Right lobe of liver (tissue), 6 donors: Measurements from ENCODE around the gene YEATS4. TPM values are rescaled to one million over a fixed set of nuclear protein-coding genes. Genes with fewer than 3 reads are reported as not detected.
"Not testable (repeated sequence)": the region's sequence is repeated elsewhere in the genome, so short reads cannot be mapped to it uniquely, and the experiment has no call there.

Source experiments
- ATAC-seq, 4 donors: fragments of 200-7000 bp; cut with Tn5 transposase; one replicate each; pipeline ENCODE4 v1.9.1; 2020; ENCODE audit warnings: mild to moderate bottlenecking in 4 of 4, moderate library complexity in 4 of 4
- DNase-seq, 3 donors: peaks; one replicate each; pipeline ENCODE4 v3.0.0-alpha.2; 2020
- H3K27ac ChIP-seq, 3 donors: fragments of 200-600 bp; one replicate each; pipeline ENCODE4 v1.8.0; 2022
- H3K27me3 ChIP-seq, 2 donors: fragments of 200-600 bp; one replicate each; pipeline ENCODE4 v1.8.0; 2022
- H3K36me3 ChIP-seq, 4 donors: fragments of 200-600 bp; sonication (generic) in 1 of 4; one replicate each; pipeline versions ENCODE4 v1.5.1 to v1.8.0; 2017 to 2022; ENCODE audit warnings: control low read depth in 1 of 4
- H3K4me1 ChIP-seq, 4 donors: fragments of 200-600 bp; sonication (generic) in 1 of 4; one replicate each; pipeline versions ENCODE4 v1.5.1 to v1.8.0; 2017 to 2022; ENCODE audit warnings: control low read depth in 1 of 4
- H3K4me3 ChIP-seq, 3 donors: fragments of 200-600 bp; one replicate each; pipeline ENCODE4 v1.8.0; 2022
- H3K9me3 ChIP-seq, 4 donors: fragments of 200-600 bp; sonication (generic) in 1 of 4; one replicate each; pipeline versions ENCODE4 v1.5.1 to v1.8.0; 2017 to 2022; ENCODE audit warnings: control low read depth in 1 of 4
- CTCF ChIP-seq, 4 donors: fragments of 200-600 bp in 3 of 4; fragments of 450-650 bp in 1 of 4; IDR thresholded peaks; one replicate each; pipeline versions ENCODE4 v1.5.1 to v1.8.0; 2016 to 2022; ENCODE audit warnings: antibody characterized with exemption in 4 of 4, mild to moderate bottlenecking in 2 of 4
- POLR2A ChIP-seq: fragments of 450-650 bp; IDR thresholded peaks from one replicate; pipeline ENCODE4 v1.6.1; 2017; ENCODE audit warnings: antibody characterized with exemption, mild to moderate bottlenecking
- WGBS: methylation state at CpG from one replicate; pipeline ENCODE4 v1.1.6; 2018; ENCODE audit warnings: low coverage, low lambda C conversion rate; ENCODE audit not compliant: insufficient coverage; ENCODE audit errors: missing lambda C conversion rate; 5-methylcytosine and 5-hydroxymethylcytosine counted together
- intact Hi-C, 2 donors: fragments of 100-400 bp; cut with DNase I; formaldehyde crosslinking; loops; one replicate each; pipeline versions ENCODE4 v1.11.2 to v1.14.1; 2022
- long read RNA-seq: library from polyadenylated mRNA; unstranded; transcript quantifications from one replicate; pipeline ENCODE4 v2.0.0, GENCODE V29; 2019
- total RNA-seq, 6 experiments: library from RNA; depleted of rRNA in 2 of 6; stranded (reverse); fragments of >200 nt in 2 of 6; fragmentation: NEBNext Ultra II Directional in 3 of 6; extraction: Animal tissue kit (Norgen Biotek cat#: 25700) in 3 of 6; gene quantifications; one replicate each; pipeline versions ENCODE4 v1.1.0 to v1.2.4, GENCODE V29; 2016 to 2023
- donor health status: DM: no; HTN: yes; CAD: no.
- donor health status: DM: no; HTN: no; CAD: no.
- donor health status: DM: no; HTN: no; CAD: no.
- donor health status: DM: no; HTN: yes; CAD: no.
- donor health status: DM: no; HTN: yes; CAD: no.

YEATS4 gene
- total RNA-seq, result 10 to 100 TPM in 2 of 6 experiments, 1 to 10 TPM in 4; 2.9 to 17.3 (median 5.8) TPM
- long read RNA-seq, transcript YEATS4-201 (7 exons, 1,434 nt), result major isoform, 5 of 6 reads
- long read RNA-seq, partial matches to known transcripts, result 0 of 6 reads
- long read RNA-seq, other reads (novel, unspliced or antisense), result 0 of 6 reads

- peak in 1 of 4 donors; percentile 5 for TF ChIP-seq CTCF (IDR thresholded peaks at IDR 0.05)
- TF ChIP-seq POLR2A, result peak; percentile 82
- ATAC-seq, result peak; percentile 88 to 94 (median 93)
- Histone ChIP-seq H3K9me3 (no peaks in the 10 kb centered on the region), H3K36me3 (no peaks in the 10 kb centered on the region), H3K27ac (peak within 1 kb of the TSS; percentile 93 to 96 (median 96)), H3K27me3 (no peaks in the 10 kb centered on the region), H3K4me3 (peak within 1 kb of the TSS; percentile 73 to 89 (median 85)), H3K4me1 (peaks cover 0 to 19% (median 0%) of the 10 kb centered on the region in 4 donors)
- DNase-seq, result peak; percentile 89 to 93 (median 91)
- WGBS, result under 1% methylated on average over 40 of the region's 70 CpGs
- intact Hi-C loops, result loop anchor here in 1 of 2 donors (10.0 kb wide), 1 partner anchor 65 kb away; no protein-coding TSS in a partner anchor
Measured at GRCh38 chr12:69359531-69360347, at the start of gene YEATS4. Gene YEATS4 (plus strand): TSS chr12:69359743. CDS start chr12:69359973, 230 bp downstream.

GRCh38 chr12:69313209-69313608, 46.3 kb upstream of the YEATS4 start:
- Histone ChIP-seq H3K9me3 (no peaks in the 10 kb centered on the region), H3K27ac (no peak overlapping the region), H3K27me3 (no peaks in the 10 kb centered on the region), H3K4me3 (no peak overlapping the region), H3K4me1 (peaks cover 0 to 11% (median 0%) of the 10 kb centered on the region in 4 donors), H3K36me3 (no peaks in the 10 kb centered on the region)
- WGBS, result 98% methylated on average over 3 of the region's 3 CpGs
- DNase-seq (no peak), ATAC-seq (no peak)
- intact Hi-C loops, result no loop called here
- no peak for TF ChIP-seq POLR2A
- no peak for TF ChIP-seq CTCF (IDR thresholded peaks at IDR 0.05)

GRCh38 chr12:69316784-69317183, 42.8 kb upstream of the YEATS4 start:
- H3K27ac ChIP-seq, DNase-seq, ATAC-seq, H3K9me3 ChIP-seq, H3K36me3 ChIP-seq, H3K27me3 ChIP-seq, H3K4me3 ChIP-seq, intact Hi-C loops: not testable (repeated sequence)
- H3K4me1 ChIP-seq, result peaks cover 0 to 16% (median 2%) of the 10 kb centered on the region in 4 donors

GRCh38 chr12:69317233-69317632, 42.3 kb upstream of the YEATS4 start:
- ATAC-seq, H3K9me3 ChIP-seq, H3K27ac ChIP-seq, H3K27me3 ChIP-seq, H3K36me3 ChIP-seq, DNase-seq, H3K4me3 ChIP-seq, intact Hi-C loops: not testable (repeated sequence)
- H3K4me1 ChIP-seq, result peaks cover 0 to 16% (median 2%) of the 10 kb centered on the region in 4 donors
- WGBS, result 67% methylated on average over 2 of the region's 2 CpGs

- H3K27me3 ChIP-seq, result no peaks in the 10 kb centered on the region
- H3K36me3 ChIP-seq, result no peaks in the 10 kb centered on the region
- no peaks in the 10 kb centered on the region for H3K9me3 ChIP-seq
- ATAC-seq (peak in 3 of 4 donors; percentile 54 to 73 (median 59)), DNase-seq (no peak)
- TF ChIP-seq CTCF (IDR thresholded peaks at IDR 0.05) (no peak), POLR2A (no peak)
- H3K4me3 ChIP-seq, result no peak overlapping the region
- intact Hi-C loops, result no loop called here
- H3K27ac ChIP-seq, result peak overlapping the region in 1 of 3 donors; percentile 2
- 31% methylated on average over 2 of the region's 2 CpGs for WGBS
- H3K4me1 ChIP-seq, result peaks cover 0 to 16% (median 2%) of the 10 kb centered on the region in 4 donors
Measured at GRCh38 chr12:69318225-69318624, 41.3 kb upstream of the YEATS4 start.
